SW 1271 (cell line): ENCODE results near the gene LDLRAD4.

Experiments used
- DNase-seq, 2 experiments: peaks; one replicate each; lab custom pipeline; 2025; lab: John Stamatoyannopoulos, UW

Gene LDLRAD4

DNA sequence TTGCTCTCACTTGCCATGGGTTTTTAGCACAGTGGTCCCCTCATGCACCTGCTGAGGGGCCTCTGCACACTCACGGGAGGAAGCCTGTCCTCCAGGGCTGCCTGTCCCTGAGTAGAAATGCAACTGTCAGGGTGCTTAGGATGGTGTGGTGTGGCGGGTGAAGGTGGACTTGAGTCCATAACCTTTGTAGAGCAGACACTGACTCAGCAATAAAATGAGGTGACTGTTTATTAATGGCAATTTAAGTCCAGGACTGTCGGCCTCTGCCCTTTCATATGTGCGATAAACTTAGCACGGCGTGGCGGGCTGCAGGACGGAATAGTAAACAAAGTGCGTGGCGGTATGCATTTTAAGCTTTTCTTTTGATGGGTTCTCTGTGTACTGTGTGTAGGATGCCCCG lies 188.2 kb downstream of the LDLRAD4 start:
- DNase-seq, result no peak

DNA sequence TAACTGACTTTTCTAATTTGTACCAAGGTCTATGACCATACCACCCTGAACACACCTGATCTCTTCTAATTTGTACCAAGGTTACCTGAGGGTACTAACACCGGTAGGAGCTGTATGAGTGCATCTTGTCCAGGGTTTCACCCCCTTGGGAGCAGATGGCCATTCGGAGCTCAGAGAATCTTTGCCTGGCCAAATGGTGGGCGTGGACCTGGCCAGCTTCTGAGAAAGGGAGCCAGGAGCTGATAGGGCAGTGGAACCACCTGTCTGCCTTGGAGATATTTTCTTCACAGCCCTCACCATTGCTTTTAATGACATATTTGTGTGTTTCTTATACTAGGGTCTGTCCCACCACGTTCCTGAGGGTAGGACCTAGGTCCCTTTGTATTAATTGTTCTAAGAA lies 188.9 kb downstream of the LDLRAD4 start:
- no peak for DNase-seq

DNA sequence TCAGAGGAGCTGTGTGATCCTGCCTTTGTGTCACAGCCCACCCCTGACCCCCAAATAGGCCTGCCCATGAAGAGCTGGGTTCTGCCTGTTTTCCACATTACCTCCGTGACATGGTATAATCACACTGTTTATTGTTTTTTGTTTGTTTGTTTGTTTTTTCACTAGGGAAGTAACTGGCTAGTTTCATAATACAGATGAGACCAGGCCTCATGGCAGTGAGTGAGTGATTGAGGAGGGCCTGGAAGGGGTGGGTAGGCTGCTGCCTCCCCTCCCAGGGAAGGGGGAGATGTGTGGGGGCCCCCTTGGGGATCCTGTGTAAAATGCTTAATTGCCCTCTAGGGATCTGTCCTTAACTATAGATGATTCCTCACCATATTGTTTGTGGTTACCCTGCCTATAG lies 190.5 kb downstream of the LDLRAD4 start:
- DNase-seq, result no peak

DNA sequence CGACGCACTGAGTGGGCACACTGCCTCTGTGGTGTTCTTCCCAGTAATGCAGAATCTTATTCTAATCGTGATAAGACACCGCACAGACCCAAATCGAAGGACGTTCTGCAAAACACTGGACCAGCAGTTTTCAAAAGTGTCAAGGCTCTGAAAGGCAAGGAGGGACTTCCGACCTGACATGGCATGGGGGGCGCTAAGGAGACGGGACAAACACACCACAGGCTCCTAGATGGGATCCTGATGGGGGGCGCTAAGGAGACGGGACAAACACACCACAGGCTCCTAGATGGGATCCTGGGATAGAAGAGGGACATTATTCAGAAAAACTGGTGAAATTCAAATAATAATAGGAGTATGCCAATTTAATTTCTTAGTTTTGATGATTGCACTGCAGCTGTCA lies 191.4 kb downstream of the LDLRAD4 start:
- DNase-seq, result no peak

DNA sequence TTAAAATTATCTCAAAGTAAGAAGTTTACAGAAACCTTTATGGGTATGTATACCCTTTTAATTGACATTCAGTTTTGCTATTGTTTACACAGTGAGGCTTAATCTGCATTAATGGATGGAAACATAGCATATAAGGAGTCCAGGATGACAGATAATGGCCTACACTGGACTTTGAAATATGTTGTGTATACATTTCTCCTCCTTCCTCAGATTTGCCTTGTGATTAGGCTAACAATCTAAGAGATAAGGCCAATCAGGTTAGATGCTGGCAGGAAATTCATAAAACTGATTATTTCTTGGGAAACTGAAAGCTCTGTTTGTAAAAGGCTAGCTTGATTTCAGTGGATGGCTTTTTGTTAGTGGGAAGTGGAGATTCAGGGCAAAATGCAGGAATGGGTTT lies 191.9 kb downstream of the LDLRAD4 start:
- no peak for DNase-seq

DNA sequence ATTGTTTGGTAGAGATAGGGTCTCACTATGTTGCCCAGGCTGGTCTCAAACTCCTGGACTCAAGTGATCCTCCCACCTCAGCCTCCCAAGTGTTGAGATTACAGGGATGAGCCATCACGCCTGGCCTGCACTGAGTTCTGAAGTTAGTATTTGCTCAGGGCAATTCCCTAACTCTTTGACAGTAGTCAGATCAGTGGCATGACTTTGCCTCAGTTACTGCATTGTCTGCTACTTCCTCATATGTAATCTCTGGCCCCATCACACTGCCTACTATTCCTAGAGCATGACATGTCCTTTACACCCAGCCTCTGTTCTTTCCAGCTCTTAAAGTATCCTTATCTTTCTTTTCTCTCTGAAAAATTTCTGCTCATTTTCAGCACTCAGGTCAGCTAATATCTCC lies 193.5 kb downstream of the LDLRAD4 start:
- DNase-seq, result no peak

DNA sequence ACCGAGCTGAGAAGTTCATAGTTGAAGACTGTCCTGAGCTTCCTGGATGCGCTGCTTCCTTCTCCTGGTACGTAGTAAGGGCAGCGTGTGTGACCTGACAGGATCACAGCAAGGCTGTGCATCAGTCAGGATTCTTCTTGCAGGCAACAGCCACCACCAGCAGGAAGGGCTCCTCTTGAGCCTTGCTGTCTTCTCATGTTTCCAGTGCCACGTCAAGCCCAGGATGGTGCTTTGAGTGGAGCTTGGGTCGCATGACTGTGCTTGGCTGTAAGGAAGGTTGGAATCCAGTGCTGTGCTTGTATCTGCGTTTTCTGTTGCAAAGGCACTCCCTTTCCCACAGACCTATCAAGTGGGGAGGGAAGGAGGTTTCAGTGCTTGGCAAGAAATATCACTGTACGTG lies 194.3 kb downstream of the LDLRAD4 start:
- DNase-seq, result no peak

DNA sequence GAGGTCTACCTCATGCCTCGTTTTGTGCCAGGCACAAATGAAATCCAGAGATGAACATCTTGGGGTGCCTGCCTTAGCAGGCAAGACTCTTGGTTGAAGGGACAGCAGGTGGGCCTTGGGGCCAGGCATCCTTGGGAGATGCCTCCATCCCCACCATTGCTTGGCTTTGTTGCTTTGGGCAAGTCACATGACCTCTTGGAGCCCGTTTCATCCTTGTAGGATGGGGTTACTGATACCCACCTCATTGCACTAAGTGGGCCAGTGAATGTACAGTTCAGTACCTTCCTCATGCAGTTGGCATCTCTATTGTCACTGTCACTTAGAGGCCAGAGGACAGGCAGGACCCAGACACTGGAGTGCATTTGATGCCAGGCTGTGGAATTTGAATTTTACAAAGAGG lies 195.5 kb downstream of the LDLRAD4 start:
- no peak for DNase-seq

DNA sequence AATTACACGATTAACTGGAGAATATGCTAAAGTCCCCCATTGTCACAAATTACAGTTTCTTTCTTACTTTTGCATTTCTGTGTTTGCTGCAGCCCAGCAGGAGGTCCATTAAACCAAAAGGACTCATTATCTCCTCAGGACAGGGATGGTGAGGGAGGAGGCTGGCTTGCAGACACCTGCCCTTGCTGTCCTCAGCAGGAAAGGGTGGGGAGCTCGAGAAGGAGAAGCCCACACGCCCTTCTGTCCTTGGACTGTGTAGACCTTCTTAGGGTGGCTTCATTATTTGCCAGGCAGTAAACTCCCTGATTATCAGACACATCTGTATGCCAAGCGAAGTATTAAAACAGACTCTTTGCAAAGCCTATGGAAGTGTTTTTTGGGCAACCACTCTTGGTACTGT lies 196.0 kb downstream of the LDLRAD4 start:
- no peak for DNase-seq

DNA sequence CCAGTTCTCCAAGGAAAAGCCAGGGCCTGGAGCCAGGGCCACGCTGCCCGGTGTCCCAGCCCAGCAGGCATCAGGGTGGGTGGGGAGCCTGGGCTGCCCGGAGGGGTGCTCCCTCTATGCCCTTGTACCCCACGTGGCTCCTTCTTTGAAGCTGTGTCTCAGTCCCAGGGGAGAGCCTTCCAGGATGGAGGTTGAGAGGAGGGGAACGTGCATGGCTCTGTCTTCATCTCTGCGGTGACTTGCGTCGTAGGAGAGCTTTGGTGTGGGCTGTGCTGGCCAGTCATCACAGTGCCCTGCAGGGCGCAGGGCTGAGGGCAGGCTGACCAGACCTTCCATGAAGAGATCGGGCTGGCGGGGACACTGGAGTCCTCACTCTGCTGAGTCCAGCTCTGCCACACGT lies 197.2 kb downstream of the LDLRAD4 start:
- DNase-seq, result no peak

DNA sequence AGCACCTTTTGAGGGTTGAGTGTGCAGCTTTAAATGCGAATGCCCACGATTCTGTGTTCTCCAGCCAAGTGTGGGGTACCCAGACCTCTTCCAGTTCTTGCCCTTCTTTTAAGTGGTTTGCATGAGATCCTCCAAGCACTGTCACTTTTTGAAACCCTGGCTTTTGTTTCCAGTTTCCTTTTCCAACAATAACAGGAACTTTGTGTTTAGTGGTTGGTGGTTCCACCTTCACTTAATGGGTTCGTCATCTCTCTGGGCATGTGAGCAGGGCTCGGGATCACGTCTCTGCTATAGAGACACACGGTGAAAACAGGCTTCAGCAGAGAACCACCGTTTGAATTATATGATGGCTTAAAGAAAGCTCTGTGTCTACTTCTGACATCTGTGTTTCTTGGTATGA lies 197.6 kb downstream of the LDLRAD4 start:
- DNase-seq, result no peak

DNA sequence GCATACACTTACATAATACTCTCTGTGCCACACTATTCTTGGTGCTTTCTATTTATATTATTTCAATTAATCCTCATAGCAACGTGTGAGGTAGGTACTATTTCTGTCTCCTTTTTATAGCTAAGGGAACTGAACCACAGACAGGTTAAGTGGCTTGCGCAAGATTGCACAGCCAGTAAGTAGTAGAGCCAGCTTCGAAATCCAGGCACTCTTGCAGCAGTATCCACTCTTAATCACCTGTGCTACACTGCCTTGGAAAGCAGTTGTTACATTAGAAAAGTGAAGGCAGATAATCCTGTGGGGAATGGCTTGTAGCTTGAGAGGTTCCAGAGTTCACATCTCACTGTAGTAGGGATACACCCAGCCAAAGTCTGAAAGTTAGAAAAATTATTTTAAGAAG lies 198.3 kb downstream of the LDLRAD4 start:
- DNase-seq, result no peak

DNA sequence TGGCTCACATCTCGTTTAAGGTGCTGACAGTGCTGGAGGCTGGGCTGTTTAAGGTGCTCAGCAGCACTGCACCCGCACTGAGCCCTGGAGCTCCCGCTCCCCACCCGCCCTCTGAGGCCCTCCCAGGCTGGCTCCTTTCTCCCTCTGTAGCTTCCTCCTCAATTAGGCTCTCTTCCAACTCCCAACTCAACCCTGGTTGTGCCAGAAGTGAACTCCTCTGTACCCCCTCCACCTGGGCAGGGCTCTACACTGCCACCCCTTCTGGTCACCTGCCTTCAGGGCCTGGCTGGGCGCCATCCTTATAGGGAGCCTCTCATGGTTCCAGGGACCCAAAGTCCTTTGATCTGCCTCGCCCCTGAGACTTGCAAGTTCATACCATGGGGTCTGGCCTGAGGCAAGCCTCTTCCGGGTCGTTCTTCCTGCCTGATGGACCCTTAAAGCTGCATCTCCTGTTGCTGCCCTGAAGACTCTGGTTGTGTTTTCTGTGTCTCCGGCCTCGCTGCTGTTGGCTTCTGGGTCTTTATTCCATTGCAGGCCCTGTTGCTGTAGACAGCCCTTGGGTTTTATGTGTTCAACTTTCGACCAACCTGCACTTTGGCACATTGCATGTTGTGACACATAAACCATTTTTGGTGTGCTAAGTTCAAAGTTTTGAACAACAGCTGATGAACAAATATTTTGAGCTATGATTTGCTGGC lies 199.6 kb downstream of the LDLRAD4 start:
- no peak for DNase-seq

DNA sequence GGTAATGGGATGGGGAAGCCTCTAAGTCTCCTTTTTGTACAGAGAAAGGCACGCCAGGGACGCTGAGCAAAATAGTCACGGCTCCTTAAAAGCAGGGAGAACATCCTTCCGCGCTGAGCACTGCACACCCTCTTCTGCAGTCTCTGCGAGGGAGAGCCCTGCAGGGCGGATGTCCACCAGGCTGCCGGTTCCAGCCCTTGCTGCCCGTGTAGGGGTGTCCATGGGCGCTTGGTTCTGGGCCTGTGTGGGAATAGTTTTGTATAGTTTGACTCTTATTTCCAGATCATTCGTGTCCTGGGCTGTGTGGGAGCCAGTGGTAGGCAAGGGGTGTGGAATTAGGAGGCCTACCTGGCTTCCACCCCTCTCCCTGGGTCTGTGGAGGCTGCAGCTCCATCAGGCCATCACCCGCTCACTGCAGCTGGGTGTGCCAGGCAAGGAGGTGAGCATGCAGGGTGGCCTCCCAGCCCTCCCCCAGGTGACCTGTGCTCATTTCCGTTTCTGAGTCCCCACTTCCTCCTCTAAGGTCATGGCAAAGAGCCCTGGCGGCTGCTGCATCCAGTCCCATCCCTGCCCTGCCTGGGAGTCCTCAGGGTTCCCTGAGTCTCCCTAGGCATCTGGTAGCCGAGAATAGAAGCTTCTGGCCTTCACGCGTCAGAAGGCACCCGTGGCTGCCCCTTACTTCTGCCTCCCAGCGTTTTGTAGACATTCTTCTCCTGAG lies 202.6 kb downstream of the LDLRAD4 start:
- no peak for DNase-seq

DNA sequence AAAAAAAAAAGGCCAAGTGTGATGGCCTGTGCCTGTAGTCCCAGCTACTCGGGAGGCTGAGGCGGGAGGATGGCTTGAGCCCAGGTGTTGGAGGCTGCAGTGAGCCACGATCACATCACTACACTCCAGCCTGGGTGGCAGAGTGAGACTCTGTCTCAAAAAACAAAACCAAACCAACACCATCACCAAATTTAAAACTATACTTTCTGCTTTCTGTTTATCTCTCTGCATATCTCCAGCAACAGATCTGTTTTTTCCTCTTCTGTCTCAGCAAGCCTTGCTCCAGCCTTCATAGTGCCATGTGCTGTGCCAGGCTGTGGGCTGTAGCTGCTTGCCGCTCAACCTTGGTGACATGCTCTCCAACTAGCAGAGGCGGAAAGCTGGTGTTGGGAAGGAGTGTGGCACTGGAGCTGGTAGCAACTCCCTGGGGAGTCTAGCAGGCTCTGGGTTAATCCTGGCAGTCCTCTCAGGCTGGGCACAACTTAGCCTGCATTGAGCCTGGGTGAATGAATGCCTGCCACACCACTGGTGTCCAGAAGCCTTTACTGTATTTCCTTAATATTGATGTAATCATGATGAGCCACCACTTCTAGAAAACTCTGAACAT lies 204.1 kb downstream of the LDLRAD4 start:
- no peak for DNase-seq

DNA sequence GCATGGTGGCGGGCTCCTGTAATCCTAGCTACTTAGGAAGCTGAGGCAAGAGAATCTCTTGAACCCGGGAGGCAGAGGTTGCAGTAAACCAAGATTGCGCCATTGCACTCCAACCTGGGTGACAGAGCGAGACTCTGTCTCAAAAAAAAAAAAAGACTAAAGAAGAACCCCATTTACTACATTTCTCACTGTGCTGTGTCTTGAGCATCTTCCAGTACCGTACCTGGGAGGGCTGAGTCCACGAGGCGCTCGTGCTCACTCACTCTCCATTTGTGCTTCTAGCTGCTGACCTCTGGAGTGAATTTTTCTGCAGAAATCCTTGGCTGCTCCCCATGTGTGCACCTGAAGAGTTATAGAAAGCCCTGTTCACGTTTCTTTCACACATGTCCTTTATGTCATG lies 204.8 kb downstream of the LDLRAD4 start:
- DNase-seq, result no peak

DNA sequence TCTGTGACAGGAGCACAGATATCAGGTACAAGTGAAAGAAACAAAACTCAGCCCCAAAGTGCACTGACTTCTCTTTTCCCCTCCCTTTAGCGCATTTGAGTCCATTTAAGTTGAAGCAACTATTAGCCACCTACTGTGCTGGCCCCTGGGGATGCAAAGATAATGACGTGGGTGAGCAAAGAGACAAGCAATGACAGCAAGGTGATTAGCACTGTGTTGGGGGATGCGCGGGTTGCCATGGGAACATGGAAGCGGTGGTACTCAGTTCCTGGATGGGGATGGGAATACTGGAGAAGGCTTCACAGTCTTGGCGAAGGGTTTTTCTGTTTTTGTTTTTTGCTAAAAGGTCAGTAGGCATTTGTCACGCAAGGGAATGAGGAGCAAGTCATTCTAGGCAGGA lies 205.8 kb downstream of the LDLRAD4 start:
- no peak for DNase-seq

DNA sequence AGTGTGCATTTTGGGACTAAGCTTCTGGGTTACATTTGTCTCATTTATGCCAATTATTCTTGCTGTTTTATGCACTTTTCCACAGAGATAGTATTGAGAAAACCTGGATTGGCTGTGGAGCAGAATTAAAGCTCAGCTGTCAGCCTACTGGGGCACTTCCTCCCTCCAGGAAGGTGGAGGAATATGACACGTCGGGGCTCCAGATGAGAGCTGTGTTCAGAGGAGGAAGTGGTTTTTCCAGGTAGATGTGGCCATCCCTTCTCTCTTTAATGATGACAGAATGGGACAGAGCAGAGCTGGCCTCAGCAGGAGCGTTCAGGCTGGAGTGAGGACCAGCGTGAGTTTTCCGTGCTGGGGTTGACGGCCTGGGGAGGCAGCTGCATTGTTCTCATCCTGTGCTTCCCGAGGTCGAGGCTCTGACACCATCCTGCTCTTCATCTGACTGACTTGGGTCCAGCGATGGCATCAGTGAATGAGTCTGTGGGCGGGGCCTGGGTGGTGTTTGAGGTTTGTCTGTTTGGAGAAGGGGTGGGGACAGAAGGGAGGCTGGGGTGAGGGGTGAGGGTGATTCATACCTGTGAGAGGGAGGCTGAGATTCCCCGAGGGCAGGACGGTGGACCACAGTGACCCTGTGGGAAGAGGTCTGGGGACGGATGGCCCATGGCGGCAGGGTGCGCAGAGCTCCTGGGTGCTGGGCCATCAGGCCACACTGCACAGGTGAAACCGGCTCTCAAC lies 207.0 kb downstream of the LDLRAD4 start:
- no peak for DNase-seq

DNA sequence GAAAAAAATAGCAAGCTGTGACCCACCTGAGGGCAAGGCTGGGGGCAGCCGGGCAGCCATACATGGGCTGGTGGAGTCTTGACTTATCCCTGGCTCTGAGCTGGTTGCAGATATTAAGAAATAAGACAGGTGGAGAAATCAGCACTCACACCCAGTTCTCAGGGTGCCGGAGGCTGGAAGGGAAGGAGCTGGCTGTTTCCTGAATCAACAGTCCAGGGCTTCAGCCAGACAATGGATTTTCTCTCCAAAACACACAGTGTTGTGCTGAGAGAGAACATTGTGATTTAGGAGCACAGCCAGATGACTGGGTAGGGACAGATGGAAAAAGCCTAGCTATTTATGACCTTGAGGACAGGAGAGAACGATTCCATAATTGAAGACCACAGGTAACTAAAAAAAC lies 208.8 kb downstream of the LDLRAD4 start:
- no peak for DNase-seq

DNA sequence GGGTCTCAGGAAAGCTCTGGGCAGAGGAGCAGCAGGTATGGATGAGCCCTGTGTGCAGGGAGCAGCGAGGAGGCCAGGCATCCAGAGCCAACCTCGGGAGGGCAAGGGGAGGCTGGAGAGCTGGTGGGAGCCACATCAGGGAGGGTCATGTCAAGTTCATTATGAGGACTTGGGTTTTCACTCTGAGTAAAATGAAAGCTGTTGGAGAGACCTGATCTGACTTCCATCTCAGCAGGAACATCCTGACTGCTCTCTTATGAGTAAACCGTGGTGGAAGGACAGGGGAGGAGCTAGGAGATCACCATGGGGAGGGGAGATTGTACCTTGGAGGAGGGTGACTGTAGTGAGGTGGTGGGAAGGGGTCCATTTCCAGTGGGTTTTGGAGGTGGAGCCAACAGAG lies 209.8 kb downstream of the LDLRAD4 start:
- no peak for DNase-seq

DNA sequence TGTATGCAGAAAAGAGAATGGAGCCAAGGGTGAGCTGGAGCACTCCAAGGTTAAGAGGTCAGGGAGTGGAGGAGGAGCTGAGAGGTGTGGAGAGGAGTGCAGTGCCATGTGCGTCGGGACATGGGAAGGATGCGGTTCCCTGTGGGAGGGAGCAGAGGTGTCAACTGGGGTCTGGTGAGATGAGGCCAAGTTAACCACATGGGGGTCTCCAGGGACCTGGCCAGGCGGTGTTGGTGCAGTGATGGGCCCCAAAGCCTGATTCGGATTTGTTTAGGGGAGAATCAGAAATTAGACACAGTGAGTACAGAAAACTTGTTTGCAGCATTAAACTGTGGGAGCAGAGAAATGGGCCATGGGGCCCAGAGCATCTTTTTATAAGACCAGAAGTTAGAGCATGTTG lies 210.5 kb downstream of the LDLRAD4 start:
- no peak for DNase-seq

DNA sequence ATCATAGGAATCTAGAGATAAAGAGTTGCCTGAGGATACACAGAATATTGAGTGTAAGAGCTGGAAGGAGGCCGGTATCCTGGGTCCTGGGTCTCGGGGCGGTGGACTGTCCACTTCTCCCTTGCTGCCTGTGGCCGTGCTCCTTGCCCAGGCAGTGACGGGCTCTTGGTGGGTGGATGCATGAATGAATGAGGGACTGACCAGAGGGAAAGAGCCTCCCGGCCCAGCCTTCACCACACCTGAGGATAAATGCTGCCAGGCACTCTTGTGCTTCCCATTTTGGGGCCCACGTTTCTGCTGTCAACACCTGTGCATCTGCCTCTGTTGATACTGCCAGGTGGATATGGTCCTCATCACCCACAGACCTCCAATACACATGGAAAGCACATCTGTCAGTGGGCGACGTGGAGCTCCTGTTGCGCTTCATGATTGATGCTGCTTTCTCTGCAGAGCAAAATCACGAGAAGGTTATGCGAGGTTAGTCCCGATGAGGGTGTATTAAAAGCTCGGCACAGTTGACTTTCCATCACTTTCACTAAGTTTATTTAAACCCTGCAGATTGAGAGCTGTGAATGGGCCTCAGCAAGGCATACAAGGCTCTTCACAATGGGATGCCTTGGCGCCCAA lies 211.4 kb downstream of the LDLRAD4 start:
- no peak for DNase-seq
